Astrocyte (in vitro differentiated cells and primary cell): Measurements from ENCODE around the gene SMO. TPM values are rescaled to one million over a fixed set of nuclear protein-coding genes. Genes with fewer than 3 reads are reported as not detected.

Source experiments
- DNase-seq: peaks from one replicate; pipeline ENCODE4 v3.0.0-alpha.2; 2010; ENCODE audit warnings: low read depth
- FAIRE-seq: peaks from 2 replicates; lab custom pipeline; 2011; peaks lifted over from hg19 to GRCh38; lab: Jason Lieb, UNC
- H2AFZ ChIP-seq: 2 replicates; pipeline ENCODE4 v1.6.0; 2012; ENCODE audit warnings: low read depth, low read length, inconsistent platforms
- H3K27ac ChIP-seq: 2 replicates; pipeline ENCODE4 v1.5.1; 2011; ENCODE audit warnings: low read depth, low read length, inconsistent platforms
- H3K27me3 ChIP-seq: 2 replicates; pipeline ENCODE4 v1.6.0; 2011; ENCODE audit warnings: low read length, inconsistent platforms; ENCODE audit not compliant: insufficient read depth
- H3K36me3 ChIP-seq: 2 replicates; pipeline ENCODE4 v1.5.1; 2011; ENCODE audit warnings: low read length, inconsistent platforms; ENCODE audit not compliant: insufficient read depth
- H3K4me1 ChIP-seq: 2 replicates; pipeline ENCODE4 v1.5.1; 2011; ENCODE audit warnings: low read length, inconsistent platforms; ENCODE audit not compliant: insufficient read depth
- H3K4me2 ChIP-seq: 2 replicates; pipeline ENCODE4 v1.6.0; 2012; ENCODE audit warnings: low read length, inconsistent platforms
- H3K4me3 ChIP-seq: 2 replicates; pipeline ENCODE4 v1.5.1; 2011; ENCODE audit warnings: low read depth, mild to moderate bottlenecking, low read length, inconsistent platforms; ENCODE audit not compliant: insufficient read depth
- H3K79me2 ChIP-seq: 2 replicates; pipeline ENCODE4 v1.6.0; 2012; ENCODE audit warnings: mild to moderate bottlenecking, low read length, inconsistent platforms; ENCODE audit not compliant: insufficient read depth
- H3K9ac ChIP-seq: 2 replicates; pipeline ENCODE4 v1.6.0; 2012; ENCODE audit warnings: mild to moderate bottlenecking, low read length, inconsistent platforms
- H3K9me3 ChIP-seq: 2 replicates; pipeline ENCODE4 v1.5.1; 2012; ENCODE audit warnings: low read depth, mild to moderate bottlenecking, low read length, inconsistent platforms; ENCODE audit not compliant: insufficient read depth
- H4K20me1 ChIP-seq: 2 replicates; pipeline ENCODE4 v1.6.0; 2012; ENCODE audit warnings: low read length, inconsistent platforms; ENCODE audit not compliant: insufficient read depth
- H3K27ac Mint-ChIP-seq: one replicate; pipeline ENCODE4 v1.8.0; 2021; ENCODE audit warnings: mild to moderate bottlenecking, mixed read lengths; ENCODE audit not compliant: unreplicated experiment
- H3K27me3 Mint-ChIP-seq: one replicate; pipeline ENCODE4 v1.8.0; 2021; ENCODE audit warnings: low read depth, mixed read lengths; ENCODE audit not compliant: unreplicated experiment
- H3K36me3 Mint-ChIP-seq: one replicate; pipeline ENCODE4 v1.8.0; 2021; ENCODE audit warnings: low read depth, mixed read lengths; ENCODE audit not compliant: unreplicated experiment
- H3K4me1 Mint-ChIP-seq: one replicate; pipeline ENCODE4 v1.8.0; 2021; ENCODE audit warnings: low read depth, mixed read lengths; ENCODE audit not compliant: unreplicated experiment
- H3K4me3 Mint-ChIP-seq: one replicate; pipeline ENCODE4 v1.8.0; 2021; ENCODE audit warnings: mild to moderate bottlenecking, moderate library complexity, mixed read lengths; ENCODE audit not compliant: unreplicated experiment
- H3K9me3 Mint-ChIP-seq: one replicate; pipeline ENCODE4 v1.8.0; 2021; ENCODE audit warnings: mild to moderate bottlenecking, mixed read lengths; ENCODE audit not compliant: unreplicated experiment
- EZH2 ChIP-seq: IDR thresholded peaks from 2 replicates; pipeline ENCODE4 v1.6.1; 2012; ENCODE audit warnings: mild to moderate bottlenecking, low read length, inconsistent platforms; ENCODE audit not compliant: insufficient read depth
- total RNA-seq: library from RNA; stranded (reverse); gene quantifications from 2 replicates; pipeline ENCODE4 v1.2.1, GENCODE V29; 2021
- TF ChIP-seq, protein P1 (sequence below): IDR thresholded peaks from 2 replicates; pipeline ENCODE4 v1.5.1; 2011; ENCODE audit warnings: low read depth, mild to moderate bottlenecking, inconsistent platforms, low read length, moderate library complexity; ENCODE audit not compliant: insufficient read depth

The SMO gene
- total RNA-seq, 1 donor from 2014 or later: 20.0 TPM

DNA sequence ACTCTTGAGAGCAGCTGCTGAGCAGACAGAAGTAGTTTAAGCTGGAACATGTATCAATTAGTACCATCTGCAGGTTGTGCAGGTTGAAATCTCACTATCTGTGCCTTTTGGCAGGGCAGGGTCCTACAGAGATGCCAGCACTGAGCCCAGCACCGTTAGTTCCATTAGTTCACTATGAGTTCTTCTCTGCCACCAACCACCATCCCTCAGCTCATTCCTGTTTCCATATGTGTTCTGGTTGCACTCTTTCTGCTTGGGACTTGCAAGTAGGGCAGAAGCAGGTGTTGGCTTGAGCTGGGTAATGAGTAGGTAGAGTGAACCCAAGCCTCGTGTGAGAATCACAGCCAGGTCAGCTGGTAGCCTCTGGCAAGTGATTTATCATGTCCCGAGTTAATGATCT, 2.8 kb downstream of the SMO start:
- peaks cover 12% of the 10 kb centered on the region for H3K27me3 Mint-ChIP-seq
- no peaks in the 10 kb centered on the region for H3K9me3 ChIP-seq
- H3K27ac Mint-ChIP-seq: no peak overlapping the region
- peaks cover 3% of the 10 kb centered on the region for H3K27me3 ChIP-seq
- no peak overlapping the region for H3K9ac ChIP-seq
- no peak overlapping the region for H3K4me2 ChIP-seq
- H3K4me3 Mint-ChIP-seq: no peak overlapping the region
- peaks cover 60% of the 10 kb centered on the region for H3K79me2 ChIP-seq
- peaks cover 49% of the 10 kb centered on the region for H4K20me1 ChIP-seq
- DNase-seq: no peak
- peaks cover 2% of the 10 kb centered on the region for H3K36me3 Mint-ChIP-seq
- TF ChIP-seq, protein P1, sequence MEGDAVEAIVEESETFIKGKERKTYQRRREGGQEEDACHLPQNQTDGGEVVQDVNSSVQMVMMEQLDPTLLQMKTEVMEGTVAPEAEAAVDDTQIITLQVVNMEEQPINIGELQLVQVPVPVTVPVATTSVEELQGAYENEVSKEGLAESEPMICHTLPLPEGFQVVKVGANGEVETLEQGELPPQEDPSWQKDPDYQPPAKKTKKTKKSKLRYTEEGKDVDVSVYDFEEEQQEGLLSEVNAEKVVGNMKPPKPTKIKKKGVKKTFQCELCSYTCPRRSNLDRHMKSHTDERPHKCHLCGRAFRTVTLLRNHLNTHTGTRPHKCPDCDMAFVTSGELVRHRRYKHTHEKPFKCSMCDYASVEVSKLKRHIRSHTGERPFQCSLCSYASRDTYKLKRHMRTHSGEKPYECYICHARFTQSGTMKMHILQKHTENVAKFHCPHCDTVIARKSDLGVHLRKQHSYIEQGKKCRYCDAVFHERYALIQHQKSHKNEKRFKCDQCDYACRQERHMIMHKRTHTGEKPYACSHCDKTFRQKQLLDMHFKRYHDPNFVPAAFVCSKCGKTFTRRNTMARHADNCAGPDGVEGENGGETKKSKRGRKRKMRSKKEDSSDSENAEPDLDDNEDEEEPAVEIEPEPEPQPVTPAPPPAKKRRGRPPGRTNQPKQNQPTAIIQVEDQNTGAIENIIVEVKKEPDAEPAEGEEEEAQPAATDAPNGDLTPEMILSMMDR: no peak
- TF ChIP-seq EZH2: no peak
- H3K4me3 ChIP-seq: no peak overlapping the region
- H3K9me3 Mint-ChIP-seq: no peaks in the 10 kb centered on the region
- H2AFZ ChIP-seq: no peak overlapping the region
- FAIRE-seq: no peak
- no peaks in the 10 kb centered on the region for H3K36me3 ChIP-seq
- H3K27ac ChIP-seq: no peak overlapping the region
- peaks cover 11% of the 10 kb centered on the region for H3K4me1 ChIP-seq
- no peaks in the 10 kb centered on the region for H3K4me1 Mint-ChIP-seq

DNA sequence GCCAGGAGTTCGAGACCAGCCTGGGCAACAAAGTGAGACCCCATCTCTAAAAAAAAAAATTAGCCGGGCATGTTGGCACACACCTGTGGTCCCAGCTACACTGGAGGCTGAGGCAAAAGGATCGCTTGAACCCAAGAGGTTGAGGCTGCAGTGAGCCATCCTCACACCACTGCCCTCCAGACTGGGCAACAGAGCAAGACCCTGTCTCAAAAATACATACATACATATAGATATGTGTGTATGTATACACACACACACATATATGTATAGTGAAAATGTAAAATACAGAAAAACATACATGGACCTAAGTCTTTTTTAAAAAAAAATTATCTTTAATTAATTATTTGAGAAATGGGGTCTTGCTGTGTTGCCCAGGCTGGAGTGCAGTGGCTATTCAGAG, 5.5 kb downstream of the SMO start:
- Mint-ChIP-seq H3K27ac (no peak overlapping the region), H3K4me3 (no peak overlapping the region), H3K36me3 (peaks cover 2% of the 10 kb centered on the region), H3K27me3 (no peaks in the 10 kb centered on the region), H3K9me3 (no peaks in the 10 kb centered on the region), H3K4me1 (no peaks in the 10 kb centered on the region)
- Histone ChIP-seq H3K27me3 (no peaks in the 10 kb centered on the region), H3K4me1 (peaks cover 11% of the 10 kb centered on the region), H3K79me2 (peaks cover 64% of the 10 kb centered on the region), H3K9ac (no peak overlapping the region), H3K4me2 (no peak overlapping the region), H3K9me3 (no peaks in the 10 kb centered on the region), H2AFZ (no peak overlapping the region), H3K36me3 (no peaks in the 10 kb centered on the region), H3K27ac (no peak overlapping the region), H3K4me3 (no peak overlapping the region), H4K20me1 (peaks cover 54% of the 10 kb centered on the region)
- DNase-seq (no peak), FAIRE-seq (no peak)
- TF ChIP-seq, protein P1: no peak
- no peak for TF ChIP-seq EZH2

GRCh38 chr7:129197771-129198170, 9.3 kb downstream of the SMO start:
- no peak overlapping the region for H3K4me3 Mint-ChIP-seq
- peaks cover 28% of the 10 kb centered on the region for H3K79me2 ChIP-seq
- no peaks in the 10 kb centered on the region for H3K9me3 ChIP-seq
- peaks cover 6% of the 10 kb centered on the region for H3K36me3 Mint-ChIP-seq
- H2AFZ ChIP-seq: no peak overlapping the region
- H3K4me1 ChIP-seq: no peaks in the 10 kb centered on the region
- H3K27me3 ChIP-seq: no peaks in the 10 kb centered on the region
- no peaks in the 10 kb centered on the region for H3K4me1 Mint-ChIP-seq
- FAIRE-seq: no peak
- no peak for TF ChIP-seq EZH2
- TF ChIP-seq, protein P1: no peak
- H4K20me1 ChIP-seq: peaks cover 35% of the 10 kb centered on the region
- no peaks in the 10 kb centered on the region for H3K27me3 Mint-ChIP-seq
- no peak overlapping the region for H3K9ac ChIP-seq
- no peak overlapping the region for H3K27ac Mint-ChIP-seq
- H3K9me3 Mint-ChIP-seq: no peaks in the 10 kb centered on the region
- no peak overlapping the region for H3K4me3 ChIP-seq
- H3K36me3 ChIP-seq: no peaks in the 10 kb centered on the region
- H3K4me2 ChIP-seq: no peak overlapping the region
- no peak for DNase-seq
- no peak overlapping the region for H3K27ac ChIP-seq
